ENCODE results near the gene WBP2.

The WBP2 gene

GRCh38 chr17:75837899-75838298, 17.2 kb downstream of the WBP2 start:
- no peaks in the 10 kb centered on the region for H3K4me1 ChIP-seq (ENCODE audit: low read length)
- no peak overlapping the region for H3K4me2 ChIP-seq (ENCODE audit: low read depth, low read length)
- H3K9me3 ChIP-seq (replicated peaks; ENCODE audit: insufficient read depth, low read length) = no peaks in the 10 kb centered on the region
- peaks cover 7% of the 10 kb centered on the region; the same call in 1 of the 2 replicates for H3K27me3 ChIP-seq (replicated peaks; ENCODE audit: insufficient read depth, low read length)
- H3K9me2 ChIP-seq (replicated peaks; ENCODE audit: insufficient read depth, low read length) = no peaks in the 10 kb centered on the region
- DNase-seq = no peak
- TF ChIP-seq CTCF (IDR thresholded peaks at IDR 0.05; ENCODE audit: low read length) = no peak
- TF ChIP-seq EZH2phosphoT487 (IDR thresholded peaks at IDR 0.05; ENCODE audit: low read length) = no peak
- no peak for TF ChIP-seq EZH2 (optimal IDR thresholded peaks at IDR 0.05; ENCODE audit: low read depth, low read length)
- H3K9ac ChIP-seq (ENCODE audit: low read length) = no peak overlapping the region
- H3K27ac ChIP-seq (ENCODE audit: low read length) = no peak overlapping the region
- no peaks in the 10 kb centered on the region for H3K79me2 ChIP-seq (ENCODE audit: low read length)
- H3F3A ChIP-seq (ENCODE audit: insufficient read depth, low read length) = no peaks in the 10 kb centered on the region
- no peaks in the 10 kb centered on the region for H3K36me3 ChIP-seq (replicated peaks; ENCODE audit: insufficient read depth, low read length)
- no peak overlapping the region for H3K4me3 ChIP-seq (ENCODE audit: low read length)
- H4K20me1 ChIP-seq (ENCODE audit: insufficient read depth, low read length) = no peaks in the 10 kb centered on the region
- no peak overlapping the region for H2AFZ ChIP-seq (ENCODE audit: low read length)

- no peak overlapping the region for H3K4me2 ChIP-seq (ENCODE audit: low read depth, low read length)
- TF ChIP-seq CTCF (IDR thresholded peaks at IDR 0.05; ENCODE audit: low read length) (no peak), EZH2phosphoT487 (IDR thresholded peaks at IDR 0.05; ENCODE audit: low read length) (no peak), EZH2 (optimal IDR thresholded peaks at IDR 0.05; ENCODE audit: low read depth, low read length) (no peak)
- H3K27ac ChIP-seq (ENCODE audit: low read length) = no peak overlapping the region
- no peaks in the 10 kb centered on the region for H3K79me2 ChIP-seq (ENCODE audit: low read length)
- no peaks in the 10 kb centered on the region for H3K9me3 ChIP-seq (replicated peaks; ENCODE audit: insufficient read depth, low read length)
- no peaks in the 10 kb centered on the region for H3K4me1 ChIP-seq (ENCODE audit: low read length)
- peaks cover 7% of the 10 kb centered on the region; the same call in 1 of the 2 replicates for H3K27me3 ChIP-seq (replicated peaks; ENCODE audit: insufficient read depth, low read length)
- H3F3A ChIP-seq (ENCODE audit: insufficient read depth, low read length) = no peaks in the 10 kb centered on the region
- no peak overlapping the region for H3K9ac ChIP-seq (ENCODE audit: low read length)
- no peaks in the 10 kb centered on the region for H3K36me3 ChIP-seq (replicated peaks; ENCODE audit: insufficient read depth, low read length)
- no peak overlapping the region for H2AFZ ChIP-seq (ENCODE audit: low read length)
- H3K9me2 ChIP-seq (replicated peaks; ENCODE audit: insufficient read depth, low read length) = no peaks in the 10 kb centered on the region
- no peak overlapping the region for H3K4me3 ChIP-seq (ENCODE audit: low read length)
- no peaks in the 10 kb centered on the region for H4K20me1 ChIP-seq (ENCODE audit: insufficient read depth, low read length)
- DNase-seq = no peak
Measured at GRCh38 chr17:75836605-75837004, 18.5 kb downstream of the WBP2 start.

- Histone ChIP-seq H3K4me3 (ENCODE audit: low read length) (no peak overlapping the region), H3K4me2 (ENCODE audit: low read depth, low read length) (no peak overlapping the region), H3K9me2 (replicated peaks; ENCODE audit: insufficient read depth, low read length) (no peaks in the 10 kb centered on the region), H3K9ac (ENCODE audit: low read length) (no peak overlapping the region), H2AFZ (ENCODE audit: low read length) (no peak overlapping the region), H3K27me3 (replicated peaks; ENCODE audit: insufficient read depth, low read length) (peaks cover 4% of the 10 kb centered on the region; the same call in 1 of the 2 replicates), H3K79me2 (ENCODE audit: low read length) (no peaks in the 10 kb centered on the region), H3K4me1 (ENCODE audit: low read length) (no peaks in the 10 kb centered on the region), H3K9me3 (replicated peaks; ENCODE audit: insufficient read depth, low read length) (no peaks in the 10 kb centered on the region), H4K20me1 (ENCODE audit: insufficient read depth, low read length) (no peaks in the 10 kb centered on the region), H3K36me3 (replicated peaks; ENCODE audit: insufficient read depth, low read length) (no peaks in the 10 kb centered on the region), H3K27ac (ENCODE audit: low read length) (no peak overlapping the region), H3F3A (ENCODE audit: insufficient read depth, low read length) (no peaks in the 10 kb centered on the region)
- TF ChIP-seq CTCF (IDR thresholded peaks at IDR 0.05; ENCODE audit: low read length) (no peak), EZH2 (optimal IDR thresholded peaks at IDR 0.05; ENCODE audit: low read depth, low read length) (no peak), EZH2phosphoT487 (IDR thresholded peaks at IDR 0.05; ENCODE audit: low read length) (no peak)
- DNase-seq = no peak
Measured at GRCh38 chr17:75835654-75835987, 19.5 kb downstream of the WBP2 start.

All from MM.1S (cell line).